HL-60 (cell line): ENCODE results near the gene PHLDA2.

Experiments
- DNase-seq, 2 experiments: peaks; one replicate each; pipeline ENCODE4 v3.0.0-alpha.2; 2010 to 2020; ENCODE audit warnings: low read depth in 1 of 2, low spot score in 1 of 2
- H3K27ac ChIP-seq: fragments of 250-450 bp; sonication (Bioruptor Pico); replicated peaks from 2 replicates; pipeline ENCODE4 v1.5.1; 2020; ENCODE audit warnings: mild to moderate bottlenecking, moderate library complexity
- H3K27me3 ChIP-seq: fragments of 250-450 bp; sonication (Bioruptor Pico); 2 replicates; pipeline ENCODE4 v1.5.1; 2021; ENCODE audit warnings: mild to moderate bottlenecking, moderate library complexity; ENCODE audit not compliant: insufficient read depth, poor library complexity, severe bottlenecking
- H3K4me3 ChIP-seq: replicated peaks from 2 replicates; pipeline ENCODE4 v1.5.1; 2011; ENCODE audit warnings: mild to moderate bottlenecking, control low read depth, low read length; ENCODE audit not compliant: insufficient read depth
- CTCF ChIP-seq: IDR thresholded peaks from one replicate; pipeline ENCODE4 v1.5.1; 2011; ENCODE audit warnings: low read length, control low read depth, inconsistent platforms; ENCODE audit not compliant: insufficient read depth
- GABPA ChIP-seq: IDR thresholded peaks from 2 replicates; pipeline ENCODE4 v1.6.1; 2012; ENCODE audit warnings: low read depth
- POLR2AphosphoS5 ChIP-seq: IDR thresholded peaks from 2 replicates; pipeline ENCODE4 v1.6.1; 2012; ENCODE audit warnings: low read depth
- REST ChIP-seq: IDR thresholded peaks from 2 replicates; pipeline ENCODE4 v1.6.1; 2012; ENCODE audit warnings: low read depth; ENCODE audit not compliant: insufficient replicate concordance
- SPI1 ChIP-seq: IDR thresholded peaks from 2 replicates; pipeline ENCODE4 v1.6.1; 2012; ENCODE audit warnings: low read depth, mild to moderate bottlenecking, borderline replicate concordance

PHLDA2 gene

GRCh38 chr11:2886936-2887335, 42.3 kb downstream of the PHLDA2 start:
- peaks cover 29% of the 10 kb centered on the region for H3K27me3 ChIP-seq
- TF ChIP-seq REST = no peak
- TF ChIP-seq POLR2AphosphoS5 = no peak
- no peak for TF ChIP-seq SPI1
- no peak for TF ChIP-seq GABPA
- TF ChIP-seq CTCF = no peak
- no peak for DNase-seq
- no peak overlapping the region for H3K4me3 ChIP-seq
- H3K27ac ChIP-seq = no peak overlapping the region

- no peak overlapping the region for H3K4me3 ChIP-seq
- DNase-seq = no peak
- no peak overlapping the region for H3K27ac ChIP-seq
- TF ChIP-seq CTCF (no peak), REST (no peak), POLR2AphosphoS5 (no peak), SPI1 (no peak), GABPA (no peak)
- peaks cover 29% of the 10 kb centered on the region for H3K27me3 ChIP-seq
These were observed 42.9 kb downstream of the PHLDA2 start for GRCh38 chr11:2886191-2886894.

GRCh38 chr11:2885678-2886081, 43.5 kb downstream of the PHLDA2 start, which contains the start of gene CDKN1C:
TSS of gene CDKN1C (minus strand) at chr11:2885775. CDS start at chr11:2885456, 319 bp downstream.
- DNase-seq = peak in 1 of 2 experiments; percentile 59
- peak within 1 kb of the TSS; percentile 58 for H3K4me3 ChIP-seq
- H3K27ac ChIP-seq = no peak within 1 kb of the TSS
- TF ChIP-seq GABPA = no peak
- peaks cover 29% of the 10 kb centered on the region for H3K27me3 ChIP-seq

- DNase-seq = peak in 1 of 2 experiments; percentile 26
These were observed 44.1 kb downstream of the PHLDA2 start for GRCh38 chr11:2885017-2885677.

More at GRCh38 chr11:2885017-2885677, 44.1 kb downstream of the PHLDA2 start:
- Histone ChIP-seq H3K4me3 (peak overlapping the region; percentile 58), H3K27ac (no peak overlapping the region), H3K27me3 (peaks cover 29% of the 10 kb centered on the region)
- TF ChIP-seq REST (no peak), CTCF (no peak), SPI1 (no peak), POLR2AphosphoS5 (no peak), GABPA (no peak)
